ENCODE data around the gene ZNF777.

Gene ZNF777

DNA sequence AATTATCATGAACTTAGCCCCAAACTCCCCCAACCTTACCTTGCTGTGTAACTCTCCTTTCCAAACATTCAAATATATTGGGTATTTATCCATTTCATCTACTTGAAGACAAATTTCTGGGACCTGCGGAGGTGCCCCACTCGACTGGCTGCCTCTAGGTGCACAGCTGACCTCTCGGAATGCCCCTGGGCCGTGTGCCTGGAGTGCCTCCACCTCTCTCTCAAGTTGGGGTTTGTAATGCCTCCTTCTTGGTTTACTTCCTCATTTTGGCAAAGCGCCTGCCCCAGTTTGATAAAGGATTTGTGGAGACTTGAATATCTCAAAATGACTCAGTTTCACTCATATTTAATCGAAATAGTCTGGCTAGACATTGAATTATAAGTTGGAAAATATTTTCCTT is 16.6 kb downstream of the ZNF777 start:
- H3K27ac ChIP-seq = no peak overlapping the region
- TF ChIP-seq, protein P1, sequence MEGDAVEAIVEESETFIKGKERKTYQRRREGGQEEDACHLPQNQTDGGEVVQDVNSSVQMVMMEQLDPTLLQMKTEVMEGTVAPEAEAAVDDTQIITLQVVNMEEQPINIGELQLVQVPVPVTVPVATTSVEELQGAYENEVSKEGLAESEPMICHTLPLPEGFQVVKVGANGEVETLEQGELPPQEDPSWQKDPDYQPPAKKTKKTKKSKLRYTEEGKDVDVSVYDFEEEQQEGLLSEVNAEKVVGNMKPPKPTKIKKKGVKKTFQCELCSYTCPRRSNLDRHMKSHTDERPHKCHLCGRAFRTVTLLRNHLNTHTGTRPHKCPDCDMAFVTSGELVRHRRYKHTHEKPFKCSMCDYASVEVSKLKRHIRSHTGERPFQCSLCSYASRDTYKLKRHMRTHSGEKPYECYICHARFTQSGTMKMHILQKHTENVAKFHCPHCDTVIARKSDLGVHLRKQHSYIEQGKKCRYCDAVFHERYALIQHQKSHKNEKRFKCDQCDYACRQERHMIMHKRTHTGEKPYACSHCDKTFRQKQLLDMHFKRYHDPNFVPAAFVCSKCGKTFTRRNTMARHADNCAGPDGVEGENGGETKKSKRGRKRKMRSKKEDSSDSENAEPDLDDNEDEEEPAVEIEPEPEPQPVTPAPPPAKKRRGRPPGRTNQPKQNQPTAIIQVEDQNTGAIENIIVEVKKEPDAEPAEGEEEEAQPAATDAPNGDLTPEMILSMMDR (conservative IDR thresholded peaks at IDR 0.05) = no peak
- TF ChIP-seq ZFX (IDR thresholded peaks at IDR 0.05) = no peak

DNA sequence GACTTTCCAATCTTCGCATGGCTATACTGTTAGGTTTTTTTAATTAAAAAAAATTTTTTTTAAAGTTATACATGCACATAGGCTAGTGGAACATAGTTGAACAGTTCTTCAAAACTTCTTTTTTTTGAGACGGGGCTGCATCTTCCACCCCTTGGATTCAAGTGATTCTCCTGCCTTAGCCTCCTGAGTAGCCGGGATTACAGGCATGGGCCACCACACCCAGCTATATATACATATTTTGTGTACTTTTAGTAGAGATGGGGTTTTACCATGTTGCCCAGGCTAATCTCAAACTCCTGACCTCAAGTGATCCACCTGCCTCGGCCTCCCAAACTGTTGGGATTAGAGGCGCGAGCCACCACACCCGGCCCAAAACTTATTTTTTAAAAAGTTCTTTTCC is 17.3 kb downstream of the ZNF777 start:
- TF ChIP-seq, protein P1 (conservative IDR thresholded peaks at IDR 0.05) = no peak
- TF ChIP-seq ZFX (IDR thresholded peaks at IDR 0.05) = no peak
- no peak overlapping the region for H3K27ac ChIP-seq

DNA sequence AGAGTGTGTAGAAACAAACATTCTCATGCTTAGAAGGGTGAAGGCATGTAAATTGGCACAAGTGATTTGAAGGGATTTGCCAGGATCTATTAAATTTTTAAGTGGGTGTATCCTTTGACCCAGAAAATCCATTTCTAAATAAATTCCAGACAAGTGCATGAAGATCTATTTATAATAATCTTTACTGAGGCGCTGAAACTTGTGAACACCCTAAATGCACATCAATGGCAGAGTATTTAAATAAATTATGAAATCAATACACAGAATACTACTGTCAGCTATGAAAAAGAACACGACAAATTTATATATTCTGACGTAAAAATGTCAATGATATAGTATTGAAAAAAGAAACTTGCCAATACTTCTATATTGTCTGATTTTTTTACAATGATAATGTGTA is 17.9 kb downstream of the ZNF777 start:
- H3K27ac ChIP-seq = no peak overlapping the region
- TF ChIP-seq, protein P1 (conservative IDR thresholded peaks at IDR 0.05) = no peak
- TF ChIP-seq ZFX (IDR thresholded peaks at IDR 0.05) = no peak

DNA sequence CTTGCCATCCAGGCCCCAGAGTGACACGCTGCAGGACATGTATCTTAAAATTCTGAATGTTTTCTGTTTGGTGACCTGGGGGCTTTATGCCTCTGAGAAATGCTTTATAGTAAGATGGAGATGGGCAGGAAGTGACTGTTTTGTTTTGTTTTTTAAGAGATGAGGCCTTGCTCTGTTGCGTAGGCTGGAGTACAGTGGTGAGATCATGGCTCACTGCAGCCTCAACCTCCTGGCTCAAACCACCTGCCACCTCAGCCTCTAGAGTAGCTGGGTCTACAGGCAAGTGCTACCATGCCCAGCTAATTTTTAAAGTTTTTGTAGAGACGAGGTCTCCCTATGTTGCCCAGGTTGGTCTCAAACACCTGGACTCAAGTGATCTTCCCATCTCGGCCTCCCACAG is 20.6 kb downstream of the ZNF777 start:
- TF ChIP-seq, protein P1 (conservative IDR thresholded peaks at IDR 0.05) = no peak
- H3K27ac ChIP-seq = no peak overlapping the region

DNA sequence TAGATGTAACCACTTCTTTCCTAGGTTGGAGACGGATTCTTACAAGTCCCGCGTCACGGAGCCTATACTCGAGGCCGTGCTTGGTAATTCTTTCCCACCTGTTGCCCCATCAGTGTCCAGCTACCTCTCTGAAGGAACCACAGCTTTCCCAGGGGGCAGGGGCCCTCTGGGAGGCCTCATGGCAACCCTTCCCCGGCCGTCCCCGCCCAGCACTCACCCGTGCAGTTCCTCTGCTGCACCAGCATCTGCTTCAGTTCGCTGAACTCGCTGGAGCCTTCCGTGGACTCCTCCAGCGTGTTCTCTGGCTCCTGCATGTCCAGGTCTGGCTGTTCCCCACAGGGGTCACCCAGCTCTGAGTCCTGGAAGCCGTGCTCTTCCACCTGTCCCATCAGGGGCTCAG is 24.5 kb downstream of the ZNF777 start:
- H3K27ac ChIP-seq = no peak overlapping the region
- TF ChIP-seq, protein P1 (conservative IDR thresholded peaks at IDR 0.05) = no peak
- TF ChIP-seq ZFX (IDR thresholded peaks at IDR 0.05) = no peak

DNA sequence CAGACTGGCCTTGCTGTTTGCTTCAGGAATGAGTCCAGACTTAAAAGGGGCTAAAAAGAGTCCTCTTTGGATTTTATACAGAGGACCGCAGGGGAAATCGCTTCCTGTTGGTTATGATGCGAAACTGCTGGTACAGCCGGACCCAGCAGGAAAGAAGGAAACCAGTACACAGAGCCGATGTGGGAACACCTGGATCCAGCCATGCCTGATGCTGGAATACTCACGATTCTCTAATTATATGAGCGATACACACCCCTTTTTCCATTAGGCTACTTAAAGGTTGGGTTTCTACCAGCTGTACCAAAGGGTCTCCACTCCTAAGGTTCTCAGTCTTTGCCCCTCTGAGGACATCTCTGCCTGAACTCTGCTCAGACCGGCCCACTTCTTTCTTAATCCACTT is 27.7 kb downstream of the ZNF777 start:
- TF ChIP-seq, protein P1 (conservative IDR thresholded peaks at IDR 0.05) = no peak
- no peak for TF ChIP-seq ZFX (IDR thresholded peaks at IDR 0.05)
- H3K27ac ChIP-seq = no peak overlapping the region

DNA sequence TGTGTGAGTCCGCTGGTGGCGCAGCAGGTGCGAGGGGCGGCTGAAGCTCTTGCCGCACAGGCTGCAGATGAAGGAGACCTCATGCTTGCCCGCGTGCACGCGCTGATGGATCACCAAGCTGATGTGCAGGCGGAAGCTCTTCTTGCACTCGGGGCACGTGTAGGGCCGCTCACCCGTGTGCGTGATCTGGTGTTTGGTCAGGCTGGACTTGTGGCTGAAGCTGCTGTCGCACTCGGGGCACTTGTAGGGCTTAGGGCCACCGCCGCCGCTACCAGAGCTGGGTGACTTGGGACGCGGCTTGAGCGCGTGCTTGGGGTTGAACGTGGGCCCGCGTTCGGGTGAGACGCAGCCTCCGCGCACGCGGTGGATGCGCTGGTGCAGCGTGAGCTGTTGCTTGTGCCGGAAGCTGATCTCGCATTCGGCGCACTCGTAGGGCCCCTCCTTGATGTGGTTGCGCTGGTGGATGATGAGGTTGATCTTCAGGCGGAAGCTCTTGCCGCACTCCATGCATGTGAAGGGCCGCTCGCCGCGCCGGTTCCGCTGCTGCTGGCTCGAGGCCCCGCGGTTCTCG is 28.7 kb downstream of the ZNF777 start:
- no peak overlapping the region for H3K27ac ChIP-seq
- TF ChIP-seq ZFX (IDR thresholded peaks at IDR 0.05) = no peak
- TF ChIP-seq, protein P1 (conservative IDR thresholded peaks at IDR 0.05) = no peak

Measured in C4-2B (cell line).